Liver (tissue), 9 donors: ENCODE data around the gene KCNQ1. TPM values are rescaled to one million over a fixed set of nuclear protein-coding genes. Genes with fewer than 3 reads are reported as not detected.

Source experiments
- DNase-seq: peaks from one replicate; pipeline ENCODE4 v3.0.0-alpha.2; 2017; ENCODE audit warnings: low spot score
- H3K27ac ChIP-seq, 2 donors: one replicate each; pipeline ENCODE4 v1.7.0; 2013; ENCODE audit warnings: inconsistent platforms in 2 of 2, low read length in 2 of 2, control low read depth in 1 of 2, low read depth in 1 of 2, mild to moderate bottlenecking in 1 of 2
- H3K27me3 ChIP-seq, 4 donors: one replicate each; pipeline versions ENCODE4 v1.6.1 to v1.7.0; 2013; ENCODE audit warnings: low read length in 3 of 4, inconsistent platforms in 1 of 4, mild to moderate bottlenecking in 1 of 4, moderate library complexity in 1 of 4; ENCODE audit not compliant: control insufficient read depth in 4 of 4, insufficient read depth in 4 of 4
- H3K36me3 ChIP-seq, 4 donors: one replicate each; pipeline versions ENCODE4 v1.6.1 to v1.7.0; 2013; ENCODE audit warnings: low read length in 3 of 4, mild to moderate bottlenecking in 3 of 4, low read depth in 1 of 4, moderate library complexity in 1 of 4; ENCODE audit not compliant: control insufficient read depth in 4 of 4, insufficient read depth in 3 of 4
- H3K4me1 ChIP-seq, 4 donors: one replicate each; pipeline versions ENCODE4 v1.6.1 to v1.7.0; 2013; ENCODE audit warnings: low read length in 3 of 4, mild to moderate bottlenecking in 3 of 4, moderate library complexity in 1 of 4; ENCODE audit not compliant: control insufficient read depth in 4 of 4, insufficient read depth in 4 of 4
- H3K4me3 ChIP-seq, 3 donors: one replicate each; pipeline versions ENCODE4 v1.6.1 to v1.7.0; 2013; ENCODE audit warnings: low read length in 3 of 3, control low read depth in 1 of 3, low read depth in 1 of 3, mild to moderate bottlenecking in 1 of 3
- H3K9ac ChIP-seq, 2 donors: one replicate each; pipeline ENCODE4 v1.7.0; 2013; ENCODE audit warnings: low read length in 2 of 2, mild to moderate bottlenecking in 2 of 2, moderate library complexity in 2 of 2, control low read depth in 1 of 2, low read depth in 1 of 2
- H3K9me3 ChIP-seq, 4 donors: one replicate each; pipeline versions ENCODE4 v1.6.1 to v1.7.0; 2013; ENCODE audit warnings: low read length in 3 of 4; ENCODE audit not compliant: control insufficient read depth in 4 of 4
- ATF3 ChIP-seq: IDR thresholded peaks from 2 replicates; pipeline ENCODE4 v1.6.1; 2016; ENCODE audit warnings: antibody characterized with exemption
- EGR1 ChIP-seq, 2 donors: IDR thresholded peaks; 2 replicates each; pipeline ENCODE4 v1.6.1; 2016 to 2018; ENCODE audit warnings: antibody characterized with exemption in 2 of 2, low read depth in 2 of 2
- FOXA1 ChIP-seq: IDR thresholded peaks from 2 replicates; pipeline ENCODE4 v1.6.1; 2016; ENCODE audit warnings: antibody characterized with exemption
- FOXA2 ChIP-seq: IDR thresholded peaks from 2 replicates; pipeline ENCODE4 v1.6.1; 2016; ENCODE audit warnings: antibody characterized with exemption
- GABPA ChIP-seq, 2 donors: IDR thresholded peaks in 1 of 2; conservative IDR thresholded peaks in 1 of 2; 2 replicates each; pipeline ENCODE4 v1.6.1; 2016; ENCODE audit warnings: antibody characterized with exemption in 2 of 2, mild to moderate bottlenecking in 1 of 2, moderate library complexity in 1 of 2
- HNF4A ChIP-seq, 2 donors: conservative IDR thresholded peaks; 2 replicates each; pipeline ENCODE4 v1.6.1; 2016; ENCODE audit warnings: antibody characterized with exemption in 2 of 2, mild to moderate bottlenecking in 2 of 2
- HNF4G ChIP-seq: IDR thresholded peaks from 2 replicates; pipeline ENCODE4 v1.6.1; 2016; ENCODE audit warnings: antibody characterized with exemption
- JUND ChIP-seq, 2 donors: IDR thresholded peaks; 2 replicates each; pipeline ENCODE4 v1.6.1; 2016; ENCODE audit warnings: antibody characterized with exemption in 2 of 2
- MAX ChIP-seq: IDR thresholded peaks from 2 replicates; pipeline ENCODE4 v1.6.1; 2016; ENCODE audit warnings: antibody characterized with exemption
- NR2F2 ChIP-seq: IDR thresholded peaks from 2 replicates; pipeline ENCODE4 v1.6.1; 2016; ENCODE audit warnings: antibody characterized with exemption
- RAD21 ChIP-seq, 2 donors: IDR thresholded peaks; 2 replicates each; pipeline ENCODE4 v1.6.1; 2016; ENCODE audit warnings: antibody characterized with exemption in 2 of 2, mild to moderate bottlenecking in 2 of 2
- RXRA ChIP-seq, 2 donors: IDR thresholded peaks; 2 replicates each; pipeline ENCODE4 v1.6.1; 2017 to 2018; ENCODE audit warnings: antibody characterized with exemption in 2 of 2, mild to moderate bottlenecking in 1 of 2
- SP1 ChIP-seq: IDR thresholded peaks from 2 replicates; pipeline ENCODE4 v1.6.1; 2018; ENCODE audit warnings: antibody characterized with exemption, mild to moderate bottlenecking
- TAF1 ChIP-seq: conservative IDR thresholded peaks from 2 replicates; pipeline ENCODE4 v1.6.1; 2016; ENCODE audit warnings: antibody characterized with exemption, mild to moderate bottlenecking
- YY1 ChIP-seq: IDR thresholded peaks from 2 replicates; pipeline ENCODE4 v1.6.1; 2016; ENCODE audit warnings: antibody characterized with exemption, mild to moderate bottlenecking
- ZBTB33 ChIP-seq: IDR thresholded peaks from 2 replicates; pipeline ENCODE4 v1.6.1; 2016; ENCODE audit warnings: antibody characterized with exemption
- WGBS: extraction: QIAGEN DNeasy Blood & Tissue Kit; methylation state at CpG from one replicate; pipeline ENCODE4 v1.1.7; 2013; 5-methylcytosine and 5-hydroxymethylcytosine counted together
- polyA plus RNA-seq, 2 donors: library from polyadenylated mRNA; stranded (reverse) in 1 of 2; unstranded in 1 of 2; fragments of 200-250 nt in 1 of 2; fragments of >200 nt in 1 of 2; fragmentation: Nextera tagmentation in 1 of 2; extraction: Ambion mirVana in 1 of 2; gene quantifications; one replicate each; pipeline versions ENCODE4 v1.2.1 to v1.2.3, GENCODE V29; 2013 to 2015
- total RNA-seq, 2 donors: library from RNA; depleted of rRNA; stranded (reverse); fragments of >200 nt; gene quantifications; one replicate each; pipeline ENCODE4 v1.2.3, GENCODE V29; 2014
- TF ChIP-seq, protein P1 (sequence below): fragments of 150-350 bp; IDR thresholded peaks from 2 replicates; pipeline ENCODE4 v1.5.1; 2017; ENCODE audit warnings: improper control_type of control experiment, low read depth, low read length; ENCODE audit not compliant: missing input control
- TF ChIP-seq, protein P2 (sequence below): IDR thresholded peaks from 2 replicates; pipeline ENCODE4 v1.6.1; 2016; ENCODE audit warnings: antibody characterized with exemption, mild to moderate bottlenecking
- donor health status: healthy.
- donor health status: healthy.
- donor health status: healthy.
- donor health status: healthy.
- donor health status: healthy.

KCNQ1 gene, protein sequence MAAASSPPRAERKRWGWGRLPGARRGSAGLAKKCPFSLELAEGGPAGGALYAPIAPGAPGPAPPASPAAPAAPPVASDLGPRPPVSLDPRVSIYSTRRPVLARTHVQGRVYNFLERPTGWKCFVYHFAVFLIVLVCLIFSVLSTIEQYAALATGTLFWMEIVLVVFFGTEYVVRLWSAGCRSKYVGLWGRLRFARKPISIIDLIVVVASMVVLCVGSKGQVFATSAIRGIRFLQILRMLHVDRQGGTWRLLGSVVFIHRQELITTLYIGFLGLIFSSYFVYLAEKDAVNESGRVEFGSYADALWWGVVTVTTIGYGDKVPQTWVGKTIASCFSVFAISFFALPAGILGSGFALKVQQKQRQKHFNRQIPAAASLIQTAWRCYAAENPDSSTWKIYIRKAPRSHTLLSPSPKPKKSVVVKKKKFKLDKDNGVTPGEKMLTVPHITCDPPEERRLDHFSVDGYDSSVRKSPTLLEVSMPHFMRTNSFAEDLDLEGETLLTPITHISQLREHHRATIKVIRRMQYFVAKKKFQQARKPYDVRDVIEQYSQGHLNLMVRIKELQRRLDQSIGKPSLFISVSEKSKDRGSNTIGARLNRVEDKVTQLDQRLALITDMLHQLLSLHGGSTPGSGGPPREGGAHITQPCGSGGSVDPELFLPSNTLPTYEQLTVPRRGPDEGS
- total RNA-seq (1 to 10 TPM; 1.3 to 2.2 TPM), polyA plus RNA-seq (1 to 10 TPM in 1 of 2 donors, under 1 TPM in 1; 0.31 to 1.7 TPM)

DNA sequence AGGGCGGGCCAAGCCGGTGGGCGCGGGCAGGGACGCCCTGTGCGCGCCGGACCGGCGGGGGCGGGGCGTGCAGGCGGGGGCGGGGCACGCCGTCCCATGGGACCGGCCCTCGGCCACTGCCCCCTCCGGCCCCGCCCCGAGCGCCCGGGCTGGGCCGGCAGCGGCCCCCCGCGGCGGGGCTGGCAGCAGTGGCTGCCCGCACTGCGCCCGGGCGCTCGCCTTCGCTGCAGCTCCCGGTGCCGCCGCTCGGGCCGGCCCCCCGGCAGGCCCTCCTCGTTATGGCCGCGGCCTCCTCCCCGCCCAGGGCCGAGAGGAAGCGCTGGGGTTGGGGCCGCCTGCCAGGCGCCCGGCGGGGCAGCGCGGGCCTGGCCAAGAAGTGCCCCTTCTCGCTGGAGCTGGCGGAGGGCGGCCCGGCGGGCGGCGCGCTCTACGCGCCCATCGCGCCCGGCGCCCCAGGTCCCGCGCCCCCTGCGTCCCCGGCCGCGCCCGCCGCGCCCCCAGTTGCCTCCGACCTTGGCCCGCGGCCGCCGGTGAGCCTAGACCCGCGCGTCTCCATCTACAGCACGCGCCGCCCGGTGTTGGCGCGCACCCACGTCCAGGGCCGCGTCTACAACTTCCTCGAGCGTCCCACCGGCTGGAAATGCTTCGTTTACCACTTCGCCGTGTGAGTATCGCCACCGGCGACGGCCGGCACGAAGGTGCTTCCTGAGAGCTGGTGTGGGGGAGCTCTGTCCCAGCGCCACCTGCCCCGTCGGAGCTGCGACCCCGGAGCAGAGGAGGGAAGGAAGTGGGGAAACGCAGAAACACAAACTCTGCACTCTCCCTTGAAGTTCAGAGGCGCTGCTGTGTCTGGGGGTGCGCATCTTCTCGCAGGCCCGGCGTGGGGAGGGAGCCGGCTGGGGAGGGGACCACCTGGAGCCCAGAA lies at the start of gene KCNQ1:
Gene KCNQ1 (plus strand): TSS at position 188 of the 925 bp plus-strand sequence. CDS start 91 bp downstream, at position 279.
- Histone ChIP-seq H3K4me1 (peaks cover 0 to 13% (median 1%) of the 10 kb centered on the region in 4 donors), H3K27ac (no peak within 1 kb of the TSS), H3K4me3 (peak within 1 kb of the TSS in 1 of 3 donors; percentile 54), H3K36me3 (no peaks in the 10 kb centered on the region), H3K9me3 (no peaks in the 10 kb centered on the region), H3K27me3 (peaks cover 0 to 3% (median 1%) of the 10 kb centered on the region in 4 donors), H3K9ac (no peak within 1 kb of the TSS)
- 4% methylated on average over 116 of the region's 116 CpGs for WGBS
- DNase-seq, result no peak
- TF ChIP-seq GABPA (IDR thresholded peaks at IDR 0.05 in 1 of 2, conservative IDR thresholded peaks at IDR 0.05 in 1 of 2), result no peak
- TF ChIP-seq HNF4G, result no peak
- no peak for TF ChIP-seq RAD21 (IDR thresholded peaks at IDR 0.05)
- no peak for TF ChIP-seq ZBTB33

DNA sequence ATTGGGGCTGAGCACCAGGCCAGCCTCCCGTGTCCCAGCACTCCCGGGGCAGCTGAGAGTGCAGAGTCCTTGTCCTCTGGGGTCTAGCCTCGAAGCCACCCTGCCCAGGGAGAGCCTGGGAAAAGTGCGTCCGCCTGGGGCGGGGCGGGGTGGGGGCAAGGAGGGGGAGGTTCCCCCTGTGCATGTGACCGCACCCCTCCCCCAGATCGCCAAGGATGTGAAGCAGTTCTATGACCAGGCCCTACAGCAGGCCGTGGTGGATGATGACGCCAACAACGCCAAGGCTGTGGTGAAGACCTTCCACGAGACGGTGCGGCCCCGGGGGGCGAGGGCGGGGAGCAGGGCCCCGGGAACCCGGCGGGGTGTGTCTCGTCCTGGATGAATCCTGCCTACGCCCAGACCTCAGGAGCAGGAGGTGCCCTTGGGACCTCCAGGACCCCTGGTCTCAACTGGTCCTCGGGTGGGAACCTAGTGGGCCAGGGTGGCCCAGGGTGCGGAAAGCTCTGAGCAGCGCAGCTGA lies 49.5 kb upstream of the KCNQ1 start:
- 89% methylated on average over 26 of the region's 26 CpGs for whole genome bisulfite sequencing
- peaks cover 1 to 72% (median 41%) of the 10 kb centered on the region in 4 donors for H3K4me1 ChIP-seq
- DNase-seq, result no peak

More for the DNA sequence above, 49.5 kb upstream of the KCNQ1 start:
- no peaks in the 10 kb centered on the region for H3K9me3 ChIP-seq
- no peak overlapping the region for H3K27ac ChIP-seq
- H3K27me3 ChIP-seq, result no peaks in the 10 kb centered on the region
- peaks cover 14 to 56% (median 25%) of the 10 kb centered on the region in 4 donors for H3K36me3 ChIP-seq
- no peak overlapping the region for H3K9ac ChIP-seq
- no peak overlapping the region for H3K4me3 ChIP-seq
- TF ChIP-seq EGR1 (IDR thresholded peaks at IDR 0.05; ENCODE audit: low read depth in 2 of 2) (no peak), MAX (no peak), RXRA (IDR thresholded peaks at IDR 0.05) (no peak), ATF3 (no peak), NR2F2 (no peak), ZBTB33 (no peak), TAF1 (no peak), SP1 (no peak), FOXA2 (no peak), GABPA (IDR thresholded peaks at IDR 0.05 in 1 of 2, conservative IDR thresholded peaks at IDR 0.05 in 1 of 2) (no peak), HNF4G (no peak), YY1 (no peak), JUND (IDR thresholded peaks at IDR 0.05) (no peak), HNF4A (conservative IDR thresholded peaks at IDR 0.05) (no peak), RAD21 (IDR thresholded peaks at IDR 0.05) (no peak), FOXA1 (no peak)
- TF ChIP-seq, protein P1, sequence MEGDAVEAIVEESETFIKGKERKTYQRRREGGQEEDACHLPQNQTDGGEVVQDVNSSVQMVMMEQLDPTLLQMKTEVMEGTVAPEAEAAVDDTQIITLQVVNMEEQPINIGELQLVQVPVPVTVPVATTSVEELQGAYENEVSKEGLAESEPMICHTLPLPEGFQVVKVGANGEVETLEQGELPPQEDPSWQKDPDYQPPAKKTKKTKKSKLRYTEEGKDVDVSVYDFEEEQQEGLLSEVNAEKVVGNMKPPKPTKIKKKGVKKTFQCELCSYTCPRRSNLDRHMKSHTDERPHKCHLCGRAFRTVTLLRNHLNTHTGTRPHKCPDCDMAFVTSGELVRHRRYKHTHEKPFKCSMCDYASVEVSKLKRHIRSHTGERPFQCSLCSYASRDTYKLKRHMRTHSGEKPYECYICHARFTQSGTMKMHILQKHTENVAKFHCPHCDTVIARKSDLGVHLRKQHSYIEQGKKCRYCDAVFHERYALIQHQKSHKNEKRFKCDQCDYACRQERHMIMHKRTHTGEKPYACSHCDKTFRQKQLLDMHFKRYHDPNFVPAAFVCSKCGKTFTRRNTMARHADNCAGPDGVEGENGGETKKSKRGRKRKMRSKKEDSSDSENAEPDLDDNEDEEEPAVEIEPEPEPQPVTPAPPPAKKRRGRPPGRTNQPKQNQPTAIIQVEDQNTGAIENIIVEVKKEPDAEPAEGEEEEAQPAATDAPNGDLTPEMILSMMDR, result no peak
- TF ChIP-seq, protein P2, sequence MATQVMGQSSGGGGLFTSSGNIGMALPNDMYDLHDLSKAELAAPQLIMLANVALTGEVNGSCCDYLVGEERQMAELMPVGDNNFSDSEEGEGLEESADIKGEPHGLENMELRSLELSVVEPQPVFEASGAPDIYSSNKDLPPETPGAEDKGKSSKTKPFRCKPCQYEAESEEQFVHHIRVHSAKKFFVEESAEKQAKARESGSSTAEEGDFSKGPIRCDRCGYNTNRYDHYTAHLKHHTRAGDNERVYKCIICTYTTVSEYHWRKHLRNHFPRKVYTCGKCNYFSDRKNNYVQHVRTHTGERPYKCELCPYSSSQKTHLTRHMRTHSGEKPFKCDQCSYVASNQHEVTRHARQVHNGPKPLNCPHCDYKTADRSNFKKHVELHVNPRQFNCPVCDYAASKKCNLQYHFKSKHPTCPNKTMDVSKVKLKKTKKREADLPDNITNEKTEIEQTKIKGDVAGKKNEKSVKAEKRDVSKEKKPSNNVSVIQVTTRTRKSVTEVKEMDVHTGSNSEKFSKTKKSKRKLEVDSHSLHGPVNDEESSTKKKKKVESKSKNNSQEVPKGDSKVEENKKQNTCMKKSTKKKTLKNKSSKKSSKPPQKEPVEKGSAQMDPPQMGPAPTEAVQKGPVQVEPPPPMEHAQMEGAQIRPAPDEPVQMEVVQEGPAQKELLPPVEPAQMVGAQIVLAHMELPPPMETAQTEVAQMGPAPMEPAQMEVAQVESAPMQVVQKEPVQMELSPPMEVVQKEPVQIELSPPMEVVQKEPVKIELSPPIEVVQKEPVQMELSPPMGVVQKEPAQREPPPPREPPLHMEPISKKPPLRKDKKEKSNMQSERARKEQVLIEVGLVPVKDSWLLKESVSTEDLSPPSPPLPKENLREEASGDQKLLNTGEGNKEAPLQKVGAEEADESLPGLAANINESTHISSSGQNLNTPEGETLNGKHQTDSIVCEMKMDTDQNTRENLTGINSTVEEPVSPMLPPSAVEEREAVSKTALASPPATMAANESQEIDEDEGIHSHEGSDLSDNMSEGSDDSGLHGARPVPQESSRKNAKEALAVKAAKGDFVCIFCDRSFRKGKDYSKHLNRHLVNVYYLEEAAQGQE, result no peak
